Stimulated activated CD8-positive, alpha-beta memory T cell treated with anti-CD3 and anti-CD28 coated beads, Interleukin-12 subunit alpha, Interleukin-12 subunit beta, amount 100 ng/mL, for 4 hours (primary cell): ENCODE data around the gene IMPG2.

Source experiments
- DNase-seq: peaks from one replicate; pipeline ENCODE4 v3.0.0-alpha.2; 2020; ENCODE audit warnings: low read depth

Gene IMPG2

DNA sequence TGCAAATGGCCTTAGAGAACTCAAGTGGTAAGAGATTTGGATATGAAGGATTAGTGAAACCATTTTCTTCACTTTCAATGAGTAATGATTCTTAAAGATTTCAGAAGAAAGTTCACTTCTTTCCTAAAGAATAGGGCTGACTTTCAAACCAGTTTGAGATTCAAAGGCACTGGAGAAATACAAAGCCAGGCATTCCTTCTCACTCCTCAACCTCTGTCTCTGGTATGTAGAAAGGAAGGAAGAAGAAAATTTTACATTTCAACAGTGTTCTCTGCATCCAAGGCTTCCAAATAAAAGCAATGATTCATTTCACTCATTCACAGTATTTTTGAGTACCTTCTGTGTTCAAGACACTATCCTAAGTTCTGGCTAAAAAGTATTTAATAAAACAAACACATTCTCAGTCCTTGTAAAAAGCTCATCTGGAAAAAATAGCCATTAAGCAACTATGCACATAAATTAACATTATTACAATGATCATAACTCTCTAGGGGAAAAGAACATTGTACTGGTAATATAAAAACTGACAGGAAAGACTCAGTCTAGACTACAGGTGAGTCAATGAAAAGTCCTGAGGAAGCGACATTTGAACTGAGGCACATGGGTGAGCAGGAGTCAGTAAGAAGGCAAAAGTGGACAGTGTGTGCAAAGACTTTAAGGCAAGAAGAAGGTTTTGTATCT is 79.5 kb downstream of the IMPG2 start:
- no peak for DNase-seq

DNA sequence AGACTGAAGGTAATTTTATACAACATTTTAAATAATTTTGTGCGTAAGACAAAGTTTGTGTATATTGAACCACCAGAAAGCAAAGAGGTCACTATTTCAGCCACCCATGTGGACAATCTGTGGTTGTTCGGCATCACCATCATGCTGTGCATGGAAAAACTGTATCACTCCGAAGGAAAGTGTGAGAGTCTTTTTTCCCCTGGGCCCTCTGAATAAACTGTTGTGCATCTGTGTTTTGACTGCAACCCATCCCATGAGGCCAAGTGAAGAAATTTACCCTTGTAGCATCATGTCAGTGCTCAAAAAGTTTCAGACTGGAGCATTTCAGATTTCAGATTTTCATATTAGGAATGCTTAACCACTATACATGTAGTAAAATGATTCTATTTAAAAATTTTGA is 85.3 kb downstream of the IMPG2 start:
- DNase-seq: no peak

DNA sequence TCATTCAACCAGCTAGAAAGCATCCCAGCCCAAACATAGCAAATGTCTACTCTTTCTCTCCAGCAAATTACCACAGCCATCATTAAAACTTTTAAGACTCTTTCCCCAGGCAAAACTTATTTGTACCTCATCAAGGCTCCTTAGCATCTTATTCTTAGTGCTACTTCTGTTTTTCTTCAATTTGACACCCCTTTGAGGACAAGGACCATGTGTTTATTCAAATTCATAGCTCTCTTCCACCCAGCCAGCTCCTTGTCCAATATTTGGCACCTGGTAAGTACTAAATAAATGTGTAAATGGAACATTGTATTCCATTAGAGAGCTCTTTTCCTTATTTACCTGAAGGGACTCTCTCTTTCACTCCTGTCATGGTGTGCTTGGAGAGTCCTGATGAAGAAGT is 89.8 kb downstream of the IMPG2 start:
- no peak for DNase-seq

DNA sequence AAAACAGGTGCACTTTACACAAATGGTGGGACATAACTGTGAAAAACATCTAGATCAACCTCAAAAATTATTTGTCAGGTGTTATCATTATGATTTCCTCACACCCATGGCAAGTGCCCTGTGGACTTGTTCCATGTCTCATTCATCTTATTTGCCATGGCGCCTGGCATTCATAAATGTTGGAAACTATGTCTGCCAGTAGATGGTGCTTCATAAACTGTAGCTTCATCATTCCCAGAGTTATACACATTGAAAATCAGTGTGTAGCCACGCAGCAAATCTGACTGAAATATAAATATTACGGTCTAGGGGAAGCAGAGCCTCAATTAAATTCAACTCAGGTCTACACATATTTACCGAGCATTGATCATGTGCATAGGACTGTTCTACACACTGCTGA is 90.7 kb downstream of the IMPG2 start:
- DNase-seq: no peak

DNA sequence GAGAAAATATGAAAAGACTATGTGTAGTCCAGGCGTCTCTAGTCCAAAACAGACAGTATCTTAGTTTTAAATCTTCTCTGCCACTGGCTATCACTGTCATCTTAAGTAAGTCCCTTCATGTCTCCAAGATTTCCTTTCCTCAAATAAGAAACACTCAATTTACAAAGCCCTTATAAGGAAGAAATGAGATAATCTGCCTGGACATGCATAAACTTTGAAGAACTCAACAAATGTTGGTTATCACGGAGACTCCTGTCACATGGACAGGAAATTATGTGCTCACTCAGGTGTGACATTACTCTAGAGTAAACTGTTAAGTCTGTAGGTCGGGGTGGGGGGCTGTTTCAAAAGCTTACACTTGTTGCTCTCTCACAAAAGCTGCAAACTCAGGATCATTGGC is 91.9 kb downstream of the IMPG2 start:
- no peak for DNase-seq

DNA sequence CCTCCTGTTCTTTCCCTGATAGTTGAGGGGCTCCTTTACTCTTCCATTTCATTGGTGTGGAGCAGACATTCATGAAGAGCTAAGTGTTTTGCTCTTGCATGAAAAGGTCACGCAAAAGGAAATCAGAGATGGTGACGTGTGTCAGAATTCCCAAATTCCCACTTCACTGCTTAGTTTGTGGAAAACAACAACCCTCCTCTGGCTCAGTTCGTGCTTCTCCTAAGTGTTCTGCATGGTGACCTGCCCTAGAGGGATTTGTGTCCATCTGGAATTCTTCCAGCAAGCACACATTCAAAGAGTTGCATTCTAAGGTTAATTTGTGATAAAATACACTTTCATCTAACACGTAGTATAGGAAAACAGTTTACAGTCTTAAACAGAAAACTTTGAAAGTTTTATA is 95.6 kb downstream of the IMPG2 start:
- no peak for DNase-seq

DNA sequence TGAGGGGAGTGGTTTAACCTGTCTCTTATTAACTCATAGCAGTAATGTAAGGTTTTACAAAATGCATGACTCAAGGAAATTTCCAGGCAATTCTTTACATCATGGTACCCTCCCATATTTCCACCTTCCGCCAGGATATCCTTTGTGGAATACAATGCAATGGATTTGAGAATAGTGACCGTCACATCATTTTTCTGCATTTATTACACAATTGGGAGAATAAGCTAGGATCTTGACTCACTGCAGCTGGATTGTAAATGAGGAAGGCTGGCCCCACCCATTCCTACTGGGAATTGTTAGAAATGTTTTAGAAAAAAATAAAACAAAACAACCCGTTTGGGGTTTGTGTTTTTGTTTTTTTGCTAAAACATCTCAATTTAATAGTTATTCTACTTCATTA is 97.4 kb downstream of the IMPG2 start:
- no peak for DNase-seq

DNA sequence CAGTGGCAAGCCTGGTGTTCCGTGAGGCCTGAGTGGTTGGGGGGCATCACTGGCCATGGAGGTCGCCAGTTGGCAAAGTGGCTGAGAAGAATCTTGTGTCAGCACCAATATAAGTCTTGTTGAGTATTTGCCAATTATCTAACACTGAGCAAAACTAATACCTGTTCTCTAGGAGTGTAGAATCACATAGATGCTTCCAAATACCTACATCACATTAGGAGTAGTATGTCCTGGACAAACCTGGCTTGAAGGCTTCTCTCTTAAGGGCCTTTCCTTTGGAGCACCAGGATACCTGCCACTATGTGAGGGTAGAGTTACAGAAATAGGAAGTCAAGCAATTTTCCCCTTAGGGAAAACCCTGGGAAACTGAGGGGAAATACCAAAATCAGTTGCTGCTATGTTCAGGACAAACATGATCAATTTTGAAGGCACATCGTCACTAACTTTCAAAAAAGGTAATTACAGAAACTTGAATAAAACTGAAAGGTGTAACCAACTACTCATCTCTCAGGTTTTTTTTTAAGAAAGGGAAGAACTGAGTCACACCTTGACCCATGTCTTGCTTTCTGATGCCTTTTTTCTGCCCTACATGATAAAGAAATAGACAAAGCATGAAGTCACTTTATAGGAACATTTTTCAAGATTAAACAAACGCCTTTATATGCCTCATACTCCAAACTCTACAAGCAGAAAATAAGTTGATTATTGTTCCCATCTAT is 100.4 kb downstream of the IMPG2 start:
- DNase-seq: no peak

DNA sequence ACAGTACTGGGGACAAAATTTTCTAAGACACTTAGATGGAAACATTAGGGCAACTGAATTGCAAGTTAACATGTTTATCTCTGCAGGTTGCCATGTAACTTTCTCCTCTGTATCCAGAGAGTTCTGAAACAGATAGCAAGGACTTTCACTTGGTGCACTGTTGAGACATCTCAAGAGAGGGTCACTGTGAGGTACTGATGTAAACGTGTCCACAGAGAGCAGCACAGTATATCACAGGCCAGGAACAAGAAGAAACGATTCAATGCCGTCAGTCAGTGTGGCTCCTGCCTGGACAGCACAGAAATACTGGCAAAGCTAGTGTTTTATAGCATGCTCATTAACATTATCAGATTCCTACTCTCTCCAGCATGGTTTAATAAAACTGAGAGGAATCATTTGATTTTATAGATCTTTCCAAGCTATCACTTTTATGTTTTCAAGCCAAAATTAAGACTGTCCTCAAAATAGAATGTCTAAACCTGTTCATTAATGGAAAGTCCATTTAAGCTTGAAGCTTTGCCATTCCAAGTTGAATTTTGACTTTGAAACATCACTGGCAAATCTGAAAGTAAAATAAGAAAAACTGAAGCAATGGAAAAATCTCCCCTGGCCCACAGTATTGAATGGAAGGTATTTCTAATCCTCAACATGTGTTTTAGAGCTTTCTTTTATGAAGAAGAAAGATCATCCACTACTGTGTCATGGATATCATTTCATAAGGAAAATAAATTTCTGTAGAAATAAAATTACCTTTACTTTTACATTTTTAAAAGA is 102.7 kb downstream of the IMPG2 start:
- DNase-seq: no peak

DNA sequence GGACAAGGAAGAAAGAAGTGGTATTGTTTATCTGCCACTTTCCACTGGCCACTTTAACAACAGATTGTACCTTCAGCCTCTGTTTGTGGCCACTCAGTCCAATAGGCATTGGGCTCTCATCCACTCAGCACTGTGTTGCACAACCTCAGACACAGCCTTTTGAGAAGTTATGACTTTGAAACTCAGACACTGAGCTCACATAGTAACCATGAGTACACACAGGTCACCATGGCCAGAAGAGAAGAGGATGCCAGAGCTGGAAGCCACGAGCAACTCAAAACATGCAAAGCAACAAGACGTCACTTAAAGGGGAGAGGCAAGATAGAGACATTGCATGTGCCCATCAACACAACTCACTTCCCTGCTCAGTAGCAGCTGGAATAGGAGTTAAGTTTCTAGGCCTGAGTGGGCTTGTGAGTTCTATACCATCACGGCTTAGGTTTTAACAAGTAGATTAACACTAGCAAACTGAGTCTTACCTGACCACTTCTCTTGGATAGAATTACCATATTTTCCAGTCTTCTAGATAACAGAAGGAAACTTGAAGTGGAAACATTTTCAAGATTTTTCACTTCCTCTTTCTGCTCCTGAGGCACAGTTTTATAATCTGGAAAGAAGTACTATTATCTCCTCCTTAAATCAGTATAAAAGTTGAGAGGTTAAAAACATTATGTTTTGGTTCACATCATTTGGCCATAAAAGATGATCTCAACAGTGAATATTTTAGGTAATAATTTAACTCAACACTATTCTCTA is 103.5 kb downstream of the IMPG2 start:
- no peak for DNase-seq

DNA sequence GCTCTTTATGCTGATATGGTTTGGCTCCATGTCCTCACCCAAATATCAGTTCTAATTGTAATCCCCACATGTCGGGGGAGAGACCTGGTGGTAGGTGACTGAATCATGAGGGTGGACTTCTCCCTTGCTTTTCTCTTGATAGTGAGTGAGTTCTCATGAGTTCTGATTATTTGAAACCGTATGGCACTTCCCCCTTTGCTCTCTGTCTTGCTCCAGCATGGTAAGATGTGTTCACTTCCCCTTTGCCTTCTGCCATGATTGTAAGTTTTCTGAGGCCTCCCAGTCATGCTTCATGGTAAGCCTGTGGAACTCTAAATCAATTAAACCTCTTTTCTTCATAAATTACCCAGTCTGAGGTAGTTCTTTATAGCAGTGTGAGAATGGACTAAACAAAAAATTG is 107.6 kb downstream of the IMPG2 start:
- DNase-seq: no peak

DNA sequence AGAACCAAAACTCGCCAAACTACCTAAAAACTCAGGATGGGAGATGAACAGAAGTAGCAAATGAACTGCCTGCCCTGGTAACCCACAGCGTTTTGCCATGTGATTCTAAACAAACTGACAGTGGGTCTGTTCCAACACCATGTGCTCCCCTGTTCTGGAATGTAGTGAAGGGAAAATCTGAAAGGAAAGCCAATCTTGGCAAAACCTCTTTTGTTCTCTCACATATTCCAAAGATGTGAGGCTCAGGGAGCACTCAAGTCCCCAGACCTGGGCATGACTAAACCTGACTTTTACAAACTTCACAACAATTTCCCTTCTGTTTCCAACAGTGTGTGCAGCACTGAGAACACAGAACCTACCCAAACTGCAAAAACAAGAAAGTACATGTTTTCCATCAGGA is 116.1 kb downstream of the IMPG2 start:
- no peak for DNase-seq

DNA sequence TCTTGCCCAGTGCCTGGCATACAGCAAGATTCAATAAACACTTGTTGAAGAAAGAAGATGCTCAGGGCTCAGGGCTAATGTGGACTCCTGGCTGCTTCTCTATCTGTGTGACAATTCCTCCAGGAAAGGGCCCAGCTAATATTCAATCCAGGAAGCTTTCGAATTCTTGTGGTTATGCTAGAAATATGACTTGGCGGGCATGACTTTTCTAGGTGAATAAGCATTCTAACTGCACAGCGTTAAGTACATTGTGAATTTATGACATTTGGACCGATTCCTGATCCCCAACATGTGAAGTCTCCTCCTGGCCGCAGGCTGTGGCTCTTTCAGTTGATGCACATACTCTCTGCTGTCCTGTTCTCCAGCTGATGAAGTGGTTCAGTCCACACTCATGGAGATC is 117.0 kb downstream of the IMPG2 start:
- DNase-seq: no peak

DNA sequence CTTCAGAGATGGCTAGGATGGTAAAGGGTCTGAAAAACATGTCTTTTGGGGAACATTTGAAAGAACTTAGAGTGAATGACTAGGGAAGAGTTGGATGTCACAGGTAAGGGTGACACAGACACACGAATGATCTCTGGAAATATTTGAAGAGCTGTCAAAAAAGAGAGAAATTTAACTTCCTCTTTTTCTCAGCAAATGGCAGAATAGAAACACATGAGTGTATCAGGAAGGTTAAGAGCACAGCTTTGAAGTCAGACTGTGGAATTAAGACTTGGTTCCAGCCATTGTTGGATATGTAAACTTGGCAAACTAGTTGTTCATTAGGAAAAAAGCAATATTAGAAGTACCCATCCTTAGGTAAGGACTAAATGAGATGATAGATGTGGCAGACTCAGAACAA is 117.7 kb downstream of the IMPG2 start:
- no peak for DNase-seq

DNA sequence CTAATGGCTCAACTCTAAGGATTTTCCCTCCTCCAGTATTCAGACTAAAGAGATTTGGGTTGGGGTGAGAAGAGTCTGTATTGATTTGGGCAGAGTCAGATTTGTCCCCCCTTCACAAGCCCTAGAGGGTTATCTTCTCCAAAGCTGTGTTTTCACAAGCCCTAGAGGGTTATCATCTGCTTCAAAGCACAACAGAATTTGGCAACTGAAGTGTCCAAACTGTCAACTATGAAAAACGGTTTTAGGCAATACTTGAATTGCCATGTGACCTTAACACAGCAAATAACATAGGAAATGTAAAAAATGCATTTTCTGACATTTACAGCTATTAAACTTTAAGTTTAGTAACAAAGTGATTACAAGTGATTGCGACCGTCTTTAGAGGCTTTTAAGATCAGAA is 119.9 kb downstream of the IMPG2 start:
- DNase-seq: no peak

DNA sequence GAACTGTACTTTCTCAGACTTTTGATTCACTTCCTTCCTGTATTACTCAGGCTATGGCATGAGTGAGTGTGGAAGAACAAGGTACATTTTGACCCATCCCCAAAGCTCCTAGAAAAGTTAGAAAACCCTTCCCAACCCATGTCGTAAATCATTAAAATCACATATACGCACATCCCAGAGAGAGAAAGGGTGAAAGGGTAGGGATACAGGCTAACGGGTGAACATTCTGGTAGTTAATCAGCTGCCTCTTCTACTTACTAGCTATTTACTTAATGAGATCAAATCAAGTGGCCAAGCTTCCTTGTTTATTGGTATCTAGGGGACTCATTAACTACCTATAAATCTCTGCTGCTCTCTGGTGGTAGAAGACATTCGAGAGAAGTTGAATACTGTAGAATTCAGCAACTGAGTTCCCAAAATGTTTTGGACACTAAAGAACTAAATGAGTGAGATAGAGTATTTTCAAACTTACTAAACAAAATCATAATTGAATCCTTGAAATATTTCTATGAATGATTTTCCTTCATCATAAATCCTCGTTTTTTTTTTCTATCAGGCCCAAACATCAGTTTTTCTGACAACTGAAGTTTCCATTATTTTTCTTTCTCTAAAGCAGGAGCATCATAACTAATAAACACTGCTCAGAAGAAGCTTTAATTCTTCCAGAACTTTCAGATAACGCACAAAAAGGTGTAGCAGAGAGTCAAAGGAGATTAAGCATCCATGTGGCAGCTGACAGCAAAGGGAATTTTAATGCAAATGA is 124.2 kb downstream of the IMPG2 start:
- DNase-seq: no peak

DNA sequence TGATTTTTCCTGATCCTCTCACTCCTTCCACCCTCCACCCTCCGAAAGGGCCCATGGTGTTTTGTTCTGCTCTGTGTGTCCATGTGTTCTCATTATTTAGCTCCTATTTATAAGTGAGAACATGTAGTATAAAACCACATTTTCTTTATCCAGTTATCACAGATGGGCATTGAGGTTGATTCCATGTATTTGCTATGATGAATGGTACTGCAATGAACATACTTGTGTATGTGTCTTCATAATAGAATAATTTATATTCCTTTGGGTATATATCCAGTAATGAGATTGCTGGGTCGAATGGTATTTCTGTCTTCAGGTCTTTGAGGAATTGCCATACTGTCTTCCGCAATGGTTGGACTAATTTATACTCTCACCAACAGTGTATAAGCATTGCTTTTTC is 126.0 kb downstream of the IMPG2 start:
- no peak for DNase-seq

DNA sequence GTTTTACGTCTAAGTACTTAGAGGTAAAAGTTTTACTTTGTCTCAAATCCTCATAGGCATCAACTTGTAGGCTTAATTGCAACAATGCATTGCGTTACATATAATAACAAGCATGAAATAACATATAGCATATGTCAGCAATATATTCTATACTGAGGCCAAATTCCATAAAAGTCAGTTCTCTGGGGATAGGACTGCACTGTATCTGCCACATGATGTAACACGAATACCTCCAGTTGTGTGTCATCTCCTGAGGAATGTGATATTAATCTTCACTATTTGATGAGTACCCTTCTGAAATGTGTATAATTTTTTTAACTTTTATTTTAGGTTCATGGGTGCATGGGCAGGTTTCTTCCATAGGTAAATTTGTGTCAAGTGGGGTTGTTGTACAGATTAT is 126.4 kb downstream of the IMPG2 start:
- no peak for DNase-seq

DNA sequence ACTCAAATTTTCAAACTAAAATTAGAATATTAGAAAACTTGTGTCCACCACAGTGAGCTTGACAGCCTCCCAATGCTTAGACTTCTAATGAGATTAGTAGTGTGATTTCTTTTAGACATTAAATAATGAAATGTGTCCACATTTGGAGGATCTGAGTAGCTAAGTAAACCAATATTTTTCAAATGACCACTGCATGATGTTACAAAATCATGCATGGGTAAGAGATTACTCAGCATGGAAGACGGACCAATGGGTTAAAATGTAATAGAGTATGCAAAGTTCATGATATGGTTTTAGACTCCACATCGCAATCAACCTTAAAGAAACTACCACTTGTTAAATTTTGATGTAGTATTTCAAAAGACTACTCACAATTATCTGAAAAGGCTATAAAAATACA is 130.6 kb downstream of the IMPG2 start:
- no peak for DNase-seq

DNA sequence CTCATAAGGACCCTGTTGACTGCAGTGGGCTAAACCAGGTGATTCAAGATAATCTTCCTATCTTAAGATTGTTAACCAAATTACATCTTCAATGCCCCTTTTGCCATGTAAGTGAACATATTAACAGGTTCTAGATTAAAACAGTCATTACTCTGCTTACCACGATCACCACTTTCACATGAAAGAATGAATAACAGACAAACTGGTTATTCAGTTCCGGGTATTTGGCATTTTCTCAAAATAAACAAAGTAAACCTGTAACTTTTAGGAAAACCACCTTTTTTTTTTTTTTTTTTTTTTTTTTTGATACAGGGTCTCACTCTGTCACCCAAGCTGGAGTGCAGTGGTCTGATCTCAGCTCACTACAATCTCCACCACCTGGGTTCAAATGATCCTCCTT is 131.2 kb downstream of the IMPG2 start:
- DNase-seq: no peak

DNA sequence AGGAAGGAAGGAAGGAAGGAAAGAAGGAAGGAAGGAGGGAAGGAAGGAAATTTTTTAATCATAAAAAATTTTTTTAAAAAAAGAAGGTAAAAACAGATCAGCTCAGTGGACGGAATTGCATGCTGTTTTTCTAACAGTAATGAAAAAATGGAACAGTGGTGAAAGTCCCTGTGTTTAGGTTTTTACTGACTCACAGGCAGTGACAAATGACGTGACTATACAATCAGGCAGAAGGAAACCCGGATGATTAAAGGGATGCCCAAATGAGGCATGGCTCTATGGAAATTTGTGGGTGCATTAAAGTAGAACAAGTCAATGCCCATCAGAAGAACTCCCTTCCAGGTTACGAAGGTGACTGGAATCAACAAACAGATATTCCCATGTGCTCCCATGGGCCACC is 135.0 kb downstream of the IMPG2 start:
- DNase-seq: no peak

DNA sequence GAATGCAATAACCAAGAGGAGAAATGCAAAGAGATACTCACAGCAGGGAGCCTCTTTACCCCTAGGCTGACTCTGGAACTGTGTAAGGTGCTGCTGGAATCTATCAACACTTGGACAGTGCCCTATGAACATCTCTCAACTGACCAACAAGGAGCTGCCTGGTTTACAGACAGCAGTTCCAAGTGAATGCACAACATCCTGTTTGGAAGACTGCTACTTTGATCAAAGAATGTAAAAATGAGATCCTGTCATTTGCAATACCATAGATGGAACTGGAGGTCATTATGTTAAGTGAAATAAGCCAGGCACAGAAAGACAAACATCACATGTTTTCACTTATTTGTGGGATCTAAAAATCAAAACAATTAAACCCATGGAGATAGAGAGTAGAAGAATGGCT is 136.3 kb downstream of the IMPG2 start:
- DNase-seq: no peak
